ENCODE data around the gene RDM1. TPM values are rescaled to one million over a fixed set of nuclear protein-coding genes. Genes with fewer than 3 reads are reported as not detected.

RDM1 gene
- total RNA-seq, 1 experiment from 2014 or later = 12.9 TPM

GRCh38 chr17:35953720-35954119 lies 23.1 kb upstream of the RDM1 start:
- H3K27me3 ChIP-seq (replicated peaks; ENCODE audit: control insufficient read depth, insufficient read depth, low read length) = no peaks in the 10 kb centered on the region
- intact Hi-C loops (cut with micrococcal nuclease; ENCODE audit: unreplicated experiment) = no loop called here
- TF ChIP-seq, protein P1, sequence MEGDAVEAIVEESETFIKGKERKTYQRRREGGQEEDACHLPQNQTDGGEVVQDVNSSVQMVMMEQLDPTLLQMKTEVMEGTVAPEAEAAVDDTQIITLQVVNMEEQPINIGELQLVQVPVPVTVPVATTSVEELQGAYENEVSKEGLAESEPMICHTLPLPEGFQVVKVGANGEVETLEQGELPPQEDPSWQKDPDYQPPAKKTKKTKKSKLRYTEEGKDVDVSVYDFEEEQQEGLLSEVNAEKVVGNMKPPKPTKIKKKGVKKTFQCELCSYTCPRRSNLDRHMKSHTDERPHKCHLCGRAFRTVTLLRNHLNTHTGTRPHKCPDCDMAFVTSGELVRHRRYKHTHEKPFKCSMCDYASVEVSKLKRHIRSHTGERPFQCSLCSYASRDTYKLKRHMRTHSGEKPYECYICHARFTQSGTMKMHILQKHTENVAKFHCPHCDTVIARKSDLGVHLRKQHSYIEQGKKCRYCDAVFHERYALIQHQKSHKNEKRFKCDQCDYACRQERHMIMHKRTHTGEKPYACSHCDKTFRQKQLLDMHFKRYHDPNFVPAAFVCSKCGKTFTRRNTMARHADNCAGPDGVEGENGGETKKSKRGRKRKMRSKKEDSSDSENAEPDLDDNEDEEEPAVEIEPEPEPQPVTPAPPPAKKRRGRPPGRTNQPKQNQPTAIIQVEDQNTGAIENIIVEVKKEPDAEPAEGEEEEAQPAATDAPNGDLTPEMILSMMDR (IDR thresholded peaks at IDR 0.05; ENCODE audit: insufficient read depth in 1 of 2, low read depth in 1 of 2, low read length in 1 of 2, severe bottlenecking in 1 of 2, unreplicated experiment in 1 of 2) = no peak
- H3K36me3 ChIP-seq (ENCODE audit: control insufficient read depth, insufficient read depth, low read length) = no peaks in the 10 kb centered on the region
- no peaks in the 10 kb centered on the region for H3K36me3 Mint-ChIP-seq (ENCODE audit: insufficient read depth, unreplicated experiment)
- no peak overlapping the region for H3K27ac Mint-ChIP-seq (ENCODE audit: unreplicated experiment)
- no peaks in the 10 kb centered on the region for H3K4me1 ChIP-seq
- no peaks in the 10 kb centered on the region for H3K9me3 ChIP-seq
- no peaks in the 10 kb centered on the region for H3K4me1 Mint-ChIP-seq (ENCODE audit: low read depth, unreplicated experiment)
- no peak overlapping the region for H3K4me3 ChIP-seq (ENCODE audit: low read depth, low read length)
- no peak for DNase-seq
- CTCF ChIA-PET = no interaction called here
- H3K9me3 Mint-ChIP-seq (ENCODE audit: unreplicated experiment) = no peaks in the 10 kb centered on the region
- no peak overlapping the region for H3K4me3 Mint-ChIP-seq (ENCODE audit: unreplicated experiment)
- BruUV-seq (replicated peaks) = no TSS peak
- POLR2A ChIA-PET = no interaction called here
- peaks cover 7% of the 10 kb centered on the region for H3K27me3 Mint-ChIP-seq (ENCODE audit: insufficient read depth, unreplicated experiment)

- H3K4me1 ChIP-seq = no peaks in the 10 kb centered on the region; the same call in 1 of the 2 replicates
- no peak overlapping the region for H3K4me3 Mint-ChIP-seq (ENCODE audit: unreplicated experiment)
- no peaks in the 10 kb centered on the region for H3K36me3 Mint-ChIP-seq (ENCODE audit: insufficient read depth, unreplicated experiment)
- no peak overlapping the region for H3K27ac Mint-ChIP-seq (ENCODE audit: unreplicated experiment)
- H3K9me3 Mint-ChIP-seq (ENCODE audit: unreplicated experiment) = no peaks in the 10 kb centered on the region
- CTCF ChIA-PET = interaction anchor here (0.7 to 1.8 kb wide), 3 partner anchors 20 to 1225 kb away, joined by 3 to 14 read pairs (median 5); no protein-coding TSS in a partner anchor
- H3K9me3 ChIP-seq = no peaks in the 10 kb centered on the region
- DNase-seq = no peak
- POLR2A ChIA-PET = no interaction called here
- H3K4me3 ChIP-seq (ENCODE audit: low read depth, low read length) = no peak overlapping the region
- no peaks in the 10 kb centered on the region for H3K36me3 ChIP-seq (ENCODE audit: control insufficient read depth, insufficient read depth, low read length)
- no peaks in the 10 kb centered on the region for H3K27me3 ChIP-seq (replicated peaks; ENCODE audit: control insufficient read depth, insufficient read depth, low read length)
- no TSS peak for BruUV-seq (replicated peaks)
- intact Hi-C loops (cut with micrococcal nuclease; ENCODE audit: unreplicated experiment) = loop anchor here (5.0 kb wide), 1 partner anchor 198 kb away; no protein-coding TSS in a partner anchor
- TF ChIP-seq, protein P1 (IDR thresholded peaks at IDR 0.05; ENCODE audit: insufficient read depth in 1 of 2, low read depth in 1 of 2, low read length in 1 of 2, severe bottlenecking in 1 of 2, unreplicated experiment in 1 of 2) = no peak
- no peaks in the 10 kb centered on the region for H3K4me1 Mint-ChIP-seq (ENCODE audit: low read depth, unreplicated experiment)
- no peaks in the 10 kb centered on the region for H3K27me3 Mint-ChIP-seq (ENCODE audit: insufficient read depth, unreplicated experiment)
Measured at GRCh38 chr17:35949401-35949800, 18.8 kb upstream of the RDM1 start.

DNA sequence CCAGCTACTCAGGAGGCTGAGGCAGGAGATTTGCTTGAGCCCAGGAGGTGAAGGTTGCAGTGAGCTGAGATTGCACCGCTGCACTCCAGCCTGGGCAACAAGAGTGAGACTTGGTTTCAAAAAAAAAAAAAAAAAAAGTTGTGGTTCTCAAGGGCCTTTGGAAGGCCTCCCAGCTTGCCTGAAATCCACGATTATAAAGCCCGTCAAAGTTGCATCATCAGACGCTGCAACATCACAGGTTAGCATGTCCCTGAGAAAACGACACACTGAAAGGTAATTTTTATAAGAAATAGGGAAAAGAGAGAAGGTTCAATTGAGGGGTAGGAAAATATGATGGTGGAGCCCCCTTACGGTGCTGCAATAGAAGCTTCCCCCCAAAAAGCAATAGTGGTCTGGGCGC lies 17.5 kb upstream of the RDM1 start:
- H3K27me3 Mint-ChIP-seq (ENCODE audit: insufficient read depth, unreplicated experiment) = no peaks in the 10 kb centered on the region
- H3K27ac Mint-ChIP-seq (ENCODE audit: unreplicated experiment) = no peak overlapping the region
- H3K4me1 Mint-ChIP-seq (ENCODE audit: low read depth, unreplicated experiment) = no peaks in the 10 kb centered on the region
- ChIA-PET CTCF (interaction anchor here (1.8 kb wide), 1 partner anchor 21 kb away, joined by 14 read pairs; no protein-coding TSS in a partner anchor), POLR2A (no interaction called here)
- BruUV-seq (replicated peaks) = no TSS peak
- Histone ChIP-seq H3K4me3 (ENCODE audit: low read depth, low read length) (no peak overlapping the region), H3K36me3 (ENCODE audit: control insufficient read depth, insufficient read depth, low read length) (no peaks in the 10 kb centered on the region), H3K4me1 (peaks cover 4% of the 10 kb centered on the region), H3K9me3 (no peaks in the 10 kb centered on the region), H3K27me3 (replicated peaks; ENCODE audit: control insufficient read depth, insufficient read depth, low read length) (no peaks in the 10 kb centered on the region)
- H3K4me3 Mint-ChIP-seq (ENCODE audit: unreplicated experiment) = no peak overlapping the region
- no peaks in the 10 kb centered on the region for H3K9me3 Mint-ChIP-seq (ENCODE audit: unreplicated experiment)
- no peak for DNase-seq
- intact Hi-C loops (cut with micrococcal nuclease; ENCODE audit: unreplicated experiment) = loop anchor here (5.0 kb wide), 1 partner anchor 199 kb away; no protein-coding TSS in a partner anchor
- no peaks in the 10 kb centered on the region for H3K36me3 Mint-ChIP-seq (ENCODE audit: insufficient read depth, unreplicated experiment)
- TF ChIP-seq, protein P1 (IDR thresholded peaks at IDR 0.05; ENCODE audit: insufficient read depth in 1 of 2, low read depth in 1 of 2, low read length in 1 of 2, severe bottlenecking in 1 of 2, unreplicated experiment in 1 of 2) = no peak
